CD4-positive, alpha-beta T cell treated with Interleukin-4 for 1 hour (primary cell): ENCODE data around the gene GABRB3.

Source experiments
- DNase-seq, 2 donors: peaks; one replicate each; pipeline ENCODE4 v3.0.0-alpha.2; 2020 to 2022

The GABRB3 gene

DNA sequence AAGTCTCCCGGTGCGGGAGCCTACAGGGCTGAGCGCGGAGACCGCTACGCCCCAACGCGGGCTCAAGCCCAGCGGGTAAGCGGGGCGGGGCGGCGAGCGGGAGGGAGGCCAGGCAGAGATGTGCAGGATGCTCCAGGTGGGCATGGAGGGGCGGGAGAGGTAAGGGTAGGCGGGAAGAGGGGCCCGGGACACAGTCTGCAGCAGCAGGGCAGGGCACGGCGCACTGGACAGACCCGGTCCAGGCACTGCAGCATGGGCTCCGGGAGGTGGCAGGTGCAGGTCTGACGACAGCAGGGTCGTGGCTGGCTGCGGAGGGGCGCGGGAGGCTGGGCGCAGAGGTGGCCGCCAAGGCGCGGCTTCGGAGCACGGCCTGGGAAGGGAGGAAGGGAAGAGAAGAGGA lies 102.8 kb downstream of the GABRB3 start:
- DNase-seq: no peak

DNA sequence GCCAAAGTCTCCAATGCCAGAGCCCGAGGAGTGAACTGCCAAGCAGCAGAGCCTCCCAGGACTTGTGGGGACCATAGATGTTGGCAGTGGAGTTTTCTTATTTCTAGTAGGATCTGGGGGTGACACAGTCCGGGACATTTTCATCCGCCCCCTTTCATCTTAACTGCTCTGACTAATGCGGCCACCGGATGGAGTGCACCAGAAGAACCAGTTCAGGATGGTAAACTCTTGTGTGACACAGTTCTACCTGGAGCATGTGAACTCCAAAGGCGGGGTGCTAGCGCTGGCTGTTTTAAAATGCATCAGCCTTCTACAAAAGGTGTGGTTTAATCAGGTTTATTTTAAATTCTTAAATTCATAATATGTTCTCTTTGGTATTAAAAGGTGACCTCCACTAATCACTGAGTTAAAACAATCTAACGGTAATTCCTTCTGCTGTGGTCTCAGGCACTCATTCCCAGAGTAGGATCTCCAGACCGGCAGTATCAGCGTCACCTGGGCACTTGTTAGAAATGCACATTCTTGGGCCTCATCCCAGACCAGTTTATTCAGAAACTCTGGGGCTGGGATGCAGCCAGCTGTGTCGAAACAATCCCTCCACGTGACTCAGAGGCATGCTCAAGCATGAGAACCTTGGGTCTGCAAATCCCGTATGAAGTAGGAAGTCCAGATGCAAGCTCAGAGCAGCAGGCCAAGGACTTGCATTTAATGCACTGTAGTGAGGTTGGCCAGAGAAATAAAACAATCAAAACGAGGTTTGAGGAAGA lies 105.5 kb downstream of the GABRB3 start:
- DNase-seq: no peak

DNA sequence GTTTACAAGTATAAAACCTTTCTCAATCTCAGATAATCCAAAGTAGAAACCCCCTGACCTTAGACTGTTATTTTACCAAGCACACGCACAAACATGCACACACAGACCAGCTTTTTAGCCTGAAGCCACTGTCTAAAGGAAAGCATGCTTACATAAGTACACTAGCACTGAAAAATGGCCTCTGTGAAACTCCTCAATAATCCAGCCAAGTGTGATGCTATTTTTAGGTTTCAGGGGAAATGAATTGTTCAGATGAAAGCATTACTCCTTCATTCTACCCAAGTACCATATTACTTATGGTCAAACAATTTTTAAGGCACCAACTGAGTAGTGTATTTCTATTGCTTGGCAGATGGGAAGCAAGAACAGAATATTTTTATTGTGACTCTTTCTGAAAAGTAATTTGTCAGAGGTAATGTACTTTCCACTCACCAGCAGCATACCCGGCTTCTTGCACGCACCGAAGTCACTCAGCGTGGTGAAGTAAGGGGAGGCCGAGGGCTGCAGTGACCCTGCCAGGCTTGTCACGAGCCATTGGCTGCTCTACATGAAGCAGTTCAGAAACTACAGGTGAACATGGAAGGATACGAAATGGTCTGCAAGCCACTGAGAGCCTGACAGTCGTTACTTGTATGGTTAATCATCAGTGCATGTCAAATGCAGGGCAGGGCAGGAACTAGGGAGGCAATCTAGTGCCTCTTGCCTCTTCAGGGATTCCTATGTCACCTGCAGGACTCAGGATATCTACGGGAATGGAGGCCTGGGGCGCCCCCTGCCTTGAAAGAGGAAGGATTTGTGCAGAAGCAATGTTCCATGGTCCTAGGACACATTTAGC lies 106.7 kb downstream of the GABRB3 start:
- DNase-seq: no peak

DNA sequence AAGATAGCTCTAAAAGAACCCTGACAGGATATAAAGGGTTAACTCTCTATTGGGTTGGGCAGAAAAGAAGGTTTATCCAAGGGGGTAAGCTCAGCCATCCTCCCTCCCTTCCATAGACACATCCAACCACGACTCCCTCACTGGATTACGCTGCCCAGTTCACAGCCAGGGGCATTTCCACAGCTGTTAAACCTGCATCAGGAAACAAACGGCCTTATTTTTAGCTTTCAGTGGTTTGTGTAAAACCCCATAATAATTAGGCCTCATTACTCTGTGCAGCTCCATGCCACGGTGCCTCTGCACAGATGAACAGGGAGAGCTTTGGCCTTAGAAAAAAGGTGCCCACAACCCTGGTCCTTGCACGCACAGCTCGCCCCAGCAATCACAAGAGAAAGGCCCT lies 110.6 kb downstream of the GABRB3 start:
- DNase-seq: no peak

DNA sequence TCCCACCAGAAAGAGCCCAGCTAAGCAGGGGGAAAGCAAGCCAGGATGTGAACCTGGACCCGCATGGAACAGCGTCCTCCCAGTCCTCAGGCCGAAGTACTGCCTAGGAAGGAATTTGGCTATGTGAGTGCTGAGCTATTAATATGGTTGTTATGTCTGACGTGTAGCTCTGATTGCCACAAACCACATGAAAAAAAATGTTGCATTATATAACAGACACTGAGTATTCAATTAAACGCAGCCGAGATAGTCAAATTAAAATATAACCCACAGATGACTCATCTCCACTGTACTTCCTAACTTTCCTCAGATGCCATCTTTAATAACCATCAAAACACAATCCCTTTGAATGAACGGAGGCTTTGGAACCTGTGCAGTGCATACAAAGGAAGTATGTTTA lies 111.1 kb downstream of the GABRB3 start:
- DNase-seq: no peak

DNA sequence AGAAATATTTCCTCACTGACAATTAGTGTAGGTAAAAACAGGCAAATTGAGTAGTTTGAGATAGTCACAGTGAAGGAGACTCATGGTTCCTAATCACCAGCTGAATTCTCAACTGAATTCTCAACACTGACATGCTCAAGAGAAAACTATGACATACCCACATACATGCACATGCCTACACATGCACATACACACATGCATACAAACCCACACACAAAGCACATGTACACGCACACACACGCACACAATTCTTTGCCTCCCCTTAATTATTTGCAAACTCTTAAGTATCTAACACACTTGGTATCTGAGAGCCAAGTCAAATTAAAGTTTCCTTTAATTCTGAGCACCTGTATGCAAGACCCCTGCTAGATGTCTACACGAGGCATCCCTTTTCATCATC lies 111.8 kb downstream of the GABRB3 start:
- DNase-seq: no peak

DNA sequence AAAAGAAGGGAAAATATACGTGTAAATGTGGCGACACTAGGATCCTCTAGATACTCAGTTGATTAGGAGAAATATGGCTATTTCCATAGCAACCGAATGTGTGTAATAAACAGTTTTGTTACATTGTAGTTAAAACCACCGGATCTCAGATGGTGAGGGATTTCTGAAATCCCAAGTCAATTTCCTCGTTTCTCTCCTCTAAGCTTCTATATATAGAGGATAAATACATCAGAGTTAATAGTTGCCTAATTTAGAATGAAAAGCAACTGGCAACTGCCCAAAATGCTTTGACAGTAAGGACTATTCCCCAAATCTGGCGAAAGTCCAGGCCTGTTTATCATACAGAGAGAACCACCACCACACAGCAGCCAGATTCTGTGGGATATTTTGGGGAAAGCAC lies 112.6 kb downstream of the GABRB3 start:
- DNase-seq: no peak

DNA sequence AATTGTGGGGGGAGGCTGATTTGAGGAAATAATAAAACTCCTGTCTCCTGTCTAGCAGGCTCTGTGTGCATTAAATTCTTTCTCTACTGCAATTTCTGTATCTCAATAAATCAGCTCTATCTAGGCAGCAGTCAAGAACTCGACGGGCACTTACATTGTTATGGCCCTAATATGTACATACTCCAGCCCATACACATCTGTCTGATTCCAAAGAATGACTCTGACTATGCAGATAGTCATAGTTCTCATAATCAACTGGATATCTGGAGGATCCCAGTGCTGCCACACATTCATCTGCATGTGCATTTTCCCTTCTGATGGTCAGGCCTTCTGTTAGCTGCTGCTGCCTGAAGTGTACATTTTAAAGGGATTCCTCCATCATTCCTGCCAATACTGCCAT lies 114.6 kb downstream of the GABRB3 start:
- DNase-seq: no peak

DNA sequence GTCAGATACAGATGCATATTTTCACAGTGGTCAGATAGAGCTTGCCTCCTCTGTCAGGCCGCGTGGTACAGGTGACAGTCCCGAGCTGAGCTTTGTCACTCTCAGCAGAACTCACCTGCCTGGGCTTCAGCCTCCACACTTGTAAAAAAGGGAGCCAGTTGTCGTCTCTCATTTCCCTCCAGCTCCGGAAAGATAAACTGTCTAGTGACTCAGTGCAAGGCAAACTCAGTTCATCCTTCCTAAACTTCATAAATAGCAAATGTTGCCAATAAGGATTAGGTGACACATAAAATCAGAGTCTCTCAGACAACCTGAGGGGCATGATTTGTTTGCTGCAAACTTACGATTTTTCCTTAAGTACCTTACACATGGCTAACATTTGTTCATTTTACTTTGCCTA lies 116.8 kb downstream of the GABRB3 start:
- no peak for DNase-seq

DNA sequence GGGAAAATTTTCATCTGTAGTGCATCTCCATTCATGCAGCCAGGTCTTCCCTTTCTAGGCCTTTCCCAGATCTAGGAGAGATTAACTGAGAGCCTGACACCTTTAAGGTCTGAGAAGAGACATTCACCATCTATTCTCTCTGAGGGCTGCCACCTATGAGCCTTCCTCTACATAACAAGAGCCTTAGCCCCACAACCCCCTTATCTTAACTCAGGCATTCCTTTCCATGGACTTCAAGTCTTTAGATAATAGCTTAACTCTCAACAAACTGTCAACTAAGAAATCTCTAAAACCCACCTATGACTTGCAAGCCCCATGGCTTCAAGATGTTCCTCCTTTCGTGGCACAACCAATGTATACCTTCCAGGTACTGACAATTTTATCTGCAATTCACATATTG lies 121.0 kb downstream of the GABRB3 start:
- no peak for DNase-seq

DNA sequence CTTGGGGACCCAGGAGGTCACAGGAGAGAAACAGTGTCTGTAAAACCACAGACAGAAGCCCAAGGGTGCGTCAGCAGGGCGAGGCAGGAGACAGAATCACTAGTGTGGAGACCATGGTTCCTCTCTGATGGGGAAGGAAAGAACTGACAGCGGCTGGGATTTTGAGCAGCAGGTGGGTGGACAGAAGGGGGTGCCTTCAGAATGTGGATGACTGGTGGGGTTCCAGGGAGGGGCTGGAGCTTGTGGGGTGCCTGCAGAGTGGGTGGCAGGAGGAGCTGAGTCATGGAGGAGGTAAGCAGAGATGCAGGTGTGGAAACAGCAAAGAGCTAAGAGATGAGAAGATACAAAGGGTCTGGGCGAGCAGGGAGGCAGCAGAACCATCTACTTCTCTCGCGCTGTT lies 124.2 kb downstream of the GABRB3 start:
- DNase-seq: no peak

DNA sequence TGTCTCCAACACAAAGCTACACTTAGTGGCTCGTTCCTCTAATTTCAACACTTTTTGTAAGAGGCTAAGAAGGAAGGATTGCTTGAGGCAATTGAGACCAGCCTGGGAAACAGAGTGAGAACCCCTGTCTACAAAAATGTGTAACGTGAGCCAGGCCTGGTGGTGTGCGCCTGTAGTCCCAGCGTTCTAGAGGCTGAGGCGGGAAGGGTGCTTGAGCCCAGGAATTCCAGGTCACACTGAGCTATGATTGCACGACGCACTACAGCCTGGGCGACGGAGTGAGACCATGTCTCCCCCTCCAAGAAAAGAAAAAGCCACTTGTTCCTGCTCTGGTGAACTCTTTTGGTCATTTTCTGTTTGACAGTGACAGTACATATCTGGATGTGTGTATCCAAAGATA lies 127.9 kb downstream of the GABRB3 start:
- no peak for DNase-seq

DNA sequence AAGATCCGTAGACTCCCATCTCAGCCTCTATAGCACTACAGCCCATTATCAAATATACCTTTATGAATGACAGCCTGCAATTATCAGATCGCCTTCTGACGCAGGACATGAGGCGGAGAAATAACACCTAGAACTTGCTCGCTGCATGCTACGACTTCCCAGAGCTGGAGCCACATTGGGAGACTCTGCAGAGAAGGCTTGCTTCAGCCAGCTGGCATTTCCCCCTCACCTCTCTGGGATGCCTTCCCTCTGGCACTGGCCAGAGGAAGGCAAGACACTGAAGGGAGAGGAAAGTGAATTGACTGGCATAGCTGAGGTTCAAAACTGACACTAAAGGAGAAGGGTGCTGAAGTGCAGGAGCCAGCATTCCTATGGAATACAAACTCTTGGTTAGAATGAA lies 131.7 kb downstream of the GABRB3 start:
- DNase-seq: no peak

DNA sequence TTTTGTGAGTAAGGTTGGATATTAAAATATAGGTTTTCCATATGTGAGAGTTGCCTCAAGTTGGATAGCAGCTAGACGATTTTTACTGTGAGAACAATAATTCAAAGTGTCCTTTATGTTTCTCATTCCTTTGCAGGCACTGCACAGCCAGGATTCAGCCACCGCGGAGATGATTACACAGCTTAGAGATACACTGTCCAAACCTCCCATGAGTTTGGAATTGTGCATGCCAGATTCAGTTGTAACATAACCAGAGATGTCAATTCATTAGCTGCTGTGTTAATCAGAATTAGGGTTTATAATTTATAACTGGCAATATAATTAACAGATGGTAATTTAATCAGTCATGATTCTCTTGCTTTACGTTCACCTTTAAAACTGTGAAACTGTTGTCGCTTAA lies 132.3 kb downstream of the GABRB3 start:
- DNase-seq: no peak

DNA sequence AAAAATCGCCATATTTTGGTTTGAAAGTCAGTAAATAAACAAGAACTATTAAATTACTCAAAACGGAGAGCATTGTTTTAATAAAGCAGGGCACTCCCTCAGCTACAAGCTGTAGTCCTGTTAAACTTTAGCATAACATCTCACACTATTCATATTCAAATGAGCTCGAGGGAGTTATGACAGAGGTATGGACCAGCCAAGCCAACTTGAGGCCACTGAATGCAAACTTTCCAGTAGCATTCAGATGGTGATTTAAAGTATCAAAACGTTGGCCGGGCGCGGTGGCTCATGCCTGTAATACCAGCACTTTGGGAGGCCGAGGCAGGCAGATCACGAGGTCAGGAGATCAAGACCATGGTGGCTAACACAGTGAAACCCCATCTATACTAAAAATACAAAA lies 132.9 kb downstream of the GABRB3 start:
- no peak for DNase-seq

DNA sequence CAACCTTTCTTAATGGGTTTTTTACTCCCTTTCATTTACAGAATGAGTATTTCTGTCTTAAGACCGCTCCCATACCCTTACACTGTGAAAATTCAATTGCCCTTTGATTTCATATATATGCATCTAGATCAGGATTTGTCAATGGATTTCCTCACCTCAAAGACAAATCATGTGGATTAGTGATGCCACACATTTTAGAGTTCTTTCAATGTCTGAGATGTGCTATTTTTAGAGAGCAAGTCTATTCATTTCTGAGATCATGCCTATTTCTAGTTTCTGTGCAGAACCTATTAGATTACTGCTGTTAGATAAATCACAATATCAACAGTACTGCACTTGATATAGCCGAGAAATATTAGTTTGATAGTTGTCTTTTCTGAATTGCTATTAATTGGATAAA lies 137.3 kb downstream of the GABRB3 start:
- DNase-seq: no peak

DNA sequence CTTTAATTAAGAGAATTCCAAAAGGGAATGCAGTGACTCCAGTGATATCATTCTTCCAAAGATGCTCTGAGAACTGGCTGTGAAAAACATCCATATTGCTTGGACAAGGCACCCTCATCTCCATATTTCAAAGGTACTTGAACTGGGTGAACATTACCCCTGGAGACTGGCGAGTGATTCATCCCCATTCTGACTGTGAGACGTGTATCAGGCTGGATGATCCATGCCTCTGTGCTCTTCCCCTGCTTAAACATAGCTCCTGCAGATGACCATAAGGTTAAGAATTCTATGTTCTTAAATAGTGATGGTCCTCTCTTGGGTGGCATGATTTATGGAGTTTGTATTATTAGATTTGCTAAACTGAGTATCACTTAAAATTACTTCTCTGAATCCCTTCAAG lies 137.8 kb downstream of the GABRB3 start:
- DNase-seq: no peak

DNA sequence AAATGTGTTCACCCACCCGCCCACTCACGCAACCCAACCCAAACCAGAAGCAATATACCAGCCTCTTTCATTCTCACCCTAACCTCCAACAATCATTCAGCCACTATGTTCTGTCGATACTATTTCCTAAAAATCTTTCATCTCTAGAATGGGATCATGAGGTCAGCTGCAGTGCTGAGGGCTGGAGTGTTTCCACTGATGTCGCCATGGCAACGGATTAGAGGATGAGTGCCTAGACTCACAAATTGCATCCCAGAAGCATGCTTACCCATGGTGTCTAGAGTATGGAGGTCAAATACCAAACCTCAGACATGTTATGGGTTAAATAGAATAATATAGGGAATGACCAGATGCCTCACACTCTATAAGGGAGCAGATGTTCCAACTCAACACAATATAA lies 138.5 kb downstream of the GABRB3 start:
- no peak for DNase-seq

DNA sequence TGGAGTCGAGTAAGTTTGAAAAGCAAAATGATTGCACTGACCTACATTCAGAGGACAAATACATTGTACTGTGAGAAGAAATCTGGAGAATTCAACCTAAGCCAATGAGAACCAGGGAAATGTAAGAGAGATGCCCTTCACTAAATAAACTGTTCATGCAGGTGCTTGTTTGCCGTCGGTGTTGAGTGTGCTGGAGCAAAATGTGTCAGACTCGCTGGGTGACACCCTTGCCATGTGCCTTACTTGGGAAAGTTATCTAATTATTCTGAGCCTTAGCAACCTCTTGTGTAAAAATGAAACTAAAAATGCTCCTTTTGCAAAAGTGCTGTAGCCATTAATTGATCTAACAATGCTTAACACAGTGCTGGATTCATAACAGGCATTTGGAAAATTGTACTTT lies 140.4 kb downstream of the GABRB3 start:
- no peak for DNase-seq

DNA sequence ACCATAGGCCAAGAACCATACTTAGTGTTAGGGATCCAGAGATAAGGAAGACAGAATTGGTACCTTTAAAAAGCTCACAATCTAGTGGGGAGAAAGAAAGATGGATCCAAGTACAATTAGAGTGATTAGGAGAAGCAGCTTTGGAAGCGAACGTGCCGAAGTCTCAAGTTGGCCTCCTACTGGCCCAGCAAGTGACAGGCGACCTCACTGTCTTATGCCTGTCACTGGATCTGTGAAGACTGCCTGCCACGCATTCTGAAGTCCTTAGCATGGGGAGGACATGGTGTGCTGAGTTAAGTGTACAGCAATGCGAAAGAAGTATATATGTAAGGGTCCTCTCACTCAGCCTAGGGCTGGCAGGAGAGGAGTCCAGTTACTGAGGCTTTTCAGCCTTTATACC lies 141.0 kb downstream of the GABRB3 start:
- DNase-seq: no peak

DNA sequence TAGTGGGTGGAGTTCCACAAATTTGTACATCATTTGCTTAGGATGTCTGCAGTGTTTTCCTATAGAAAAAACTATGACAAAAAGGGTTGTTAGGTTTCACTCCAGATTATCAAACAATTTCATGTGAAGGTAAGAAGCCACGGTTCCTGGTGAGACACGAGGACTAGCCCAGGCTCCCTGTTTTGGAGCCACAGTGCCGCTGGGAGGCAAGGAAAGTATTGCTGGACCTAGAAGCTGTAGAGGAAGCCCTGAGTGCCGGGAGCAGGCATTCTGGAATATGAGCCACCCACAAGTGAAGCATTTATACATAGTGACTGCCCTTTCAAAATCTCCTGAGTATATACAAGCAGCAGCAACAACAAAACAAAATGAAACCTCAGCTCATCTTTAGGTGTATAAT lies 142.0 kb downstream of the GABRB3 start:
- DNase-seq: no peak

DNA sequence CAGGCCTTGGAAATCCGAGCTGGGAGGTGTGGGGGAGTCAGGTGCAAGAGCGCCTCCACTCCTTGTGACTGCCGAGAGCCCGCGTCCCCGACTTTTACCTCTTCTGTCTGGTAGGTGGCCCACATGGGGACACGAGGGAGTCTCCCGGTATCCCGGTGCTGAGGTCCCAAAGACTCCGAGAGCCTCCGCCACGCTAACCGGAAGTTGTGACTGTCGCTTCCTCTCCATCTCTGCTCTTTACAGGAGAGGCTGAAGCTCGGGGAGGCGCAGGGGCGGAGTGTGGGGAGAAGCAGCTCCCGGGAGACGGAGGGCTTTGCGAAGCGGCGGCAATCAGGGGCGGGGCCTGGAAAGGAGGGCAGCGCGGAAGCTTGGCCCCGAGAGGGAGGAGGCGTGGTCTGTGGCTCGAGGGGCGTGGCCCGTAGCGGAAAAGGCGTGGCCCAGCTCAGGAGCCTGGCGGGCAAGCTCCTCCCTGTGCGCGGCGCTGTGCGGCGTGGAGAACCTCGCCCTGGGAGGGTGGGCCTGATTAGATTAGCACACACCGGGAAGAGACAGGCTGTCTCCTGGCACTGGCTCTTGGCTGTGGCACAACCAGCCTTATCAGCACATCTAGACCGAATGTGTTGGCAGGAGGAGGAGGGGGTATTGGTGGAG lies 143.9 kb downstream of the GABRB3 start:
- peak in 1 of 2 donors; percentile 22 for DNase-seq

DNA sequence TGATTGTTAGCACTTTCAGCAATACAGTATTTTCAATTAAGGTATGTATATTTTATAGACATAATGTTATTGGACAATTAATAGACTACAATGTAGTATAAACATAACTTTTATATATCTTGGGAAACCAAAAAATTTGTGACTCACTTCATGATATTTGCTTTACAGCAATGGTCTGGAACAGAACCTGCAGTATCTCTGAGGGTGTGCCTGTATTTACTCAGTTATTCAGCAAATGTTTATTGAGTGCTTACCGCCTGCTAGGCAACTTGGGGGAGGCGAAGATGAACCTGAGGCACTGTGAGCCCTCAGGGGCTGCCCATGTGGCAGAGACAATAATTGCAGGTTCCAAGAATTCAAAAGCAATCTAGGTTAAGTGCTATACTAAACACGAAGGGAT lies 144.8 kb downstream of the GABRB3 start:
- DNase-seq: no peak

DNA sequence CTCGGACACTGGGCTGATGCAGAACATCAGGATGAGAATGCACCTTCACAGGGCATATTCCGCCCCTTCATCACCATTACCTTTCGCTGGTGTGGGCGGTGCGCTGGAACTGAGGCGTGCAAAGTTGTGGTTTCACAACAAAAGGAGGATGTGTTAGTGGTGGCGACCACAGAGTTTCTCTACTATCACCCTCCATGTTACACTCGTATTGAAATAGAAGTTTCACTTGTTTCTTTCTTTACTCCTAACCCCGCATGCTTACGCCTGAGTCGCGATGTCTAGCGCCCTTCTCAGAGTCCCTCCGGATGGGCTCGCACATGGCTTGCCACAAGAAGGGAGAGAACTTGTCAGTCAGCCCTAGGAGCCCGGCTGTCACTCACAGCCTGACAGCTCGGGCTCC lies 148.7 kb downstream of the GABRB3 start:
- no peak for DNase-seq
